ENCODE measurements around the gene SLX9. TPM values are rescaled to one million over a fixed set of nuclear protein-coding genes. Genes with fewer than 3 reads are reported as not detected.

SLX9 gene
- total and polyA plus RNA-seq, 7 experiments from 2014 or later, result 13.2 to 46.4 (median 19.2) TPM

GRCh38 chr21:44908908-44909307 lies 30.9 kb upstream of the SLX9 start:
- no peaks in the 10 kb centered on the region for H3K9me3 ChIP-seq (ENCODE audit: control insufficient read depth in 2 of 3, low read length in 3 of 3)
- peaks cover 17 to 57% (median 26%) of the 10 kb centered on the region in 3 experiments for H3K36me3 ChIP-seq (ENCODE audit: control insufficient read depth in 2 of 3, insufficient read depth in 3 of 3, low read length in 3 of 3)
- peak overlapping the region; percentile 80 for H3K27ac ChIP-seq (ENCODE audit: low read depth, low read length)
- Mint-ChIP-seq H3K36me3 (peaks cover 5 to 31% (median 17%) of the 10 kb centered on the region in 5 donors), H3K9me3 (peaks cover 0 to 2% (median 0%) of the 10 kb centered on the region in 11 donors), H3K27me3 (no peaks in the 10 kb centered on the region), H3K4me1 (peaks cover 39 to 76% (median 53%) of the 10 kb centered on the region in 7 donors), H3K27ac (peak overlapping the region; percentile 68 to 95 (median 88)), H3K4me3 (peak overlapping the region in 7 of 10 donors; percentile 25 to 91 (median 58))
- POLR2A ChIA-PET, result interaction anchor here (0.9 to 17.4 kb wide), 5 partner anchors 8 to 88 kb away, joined by 3 to 569 read pairs (median 35); partner anchors contain the start of gene ITGB2
- intact Hi-C loops (cut with micrococcal nuclease), result loop anchor here in 1 of 2 donors (1.0 kb wide), 1 partner anchor 170 kb away; no protein-coding TSS in a partner anchor
- CTCF ChIA-PET, result interaction anchor here (1.5 to 2.5 kb wide), 2 partner anchors 11 to 16 kb away, joined by 3 to 6 read pairs; partner anchors contain the start of gene ITGB2
- no peaks in the 10 kb centered on the region for H3K27me3 ChIP-seq (ENCODE audit: control insufficient read depth in 2 of 2, insufficient read depth in 2 of 2, low read length in 2 of 2)
- DNase-seq (no peak), ATAC-seq (no peak)
- H3K4me3 ChIP-seq (ENCODE audit: low read length), result no peak overlapping the region
- peaks cover 34 to 72% of the 10 kb centered on the region in 2 donors for H3K4me1 ChIP-seq (ENCODE audit: control insufficient read depth in 2 of 2, insufficient read depth in 2 of 2, low read length in 2 of 2)

GRCh38 chr21:44909719-44910118 lies 30.1 kb upstream of the SLX9 start:
- H3K4me1 Mint-ChIP-seq, result peaks cover 39 to 78% (median 52%) of the 10 kb centered on the region in 7 donors
- no peak for ATAC-seq
- H3K9me3 Mint-ChIP-seq, result peaks cover 0 to 2% (median 0%) of the 10 kb centered on the region in 11 donors
- peak overlapping the region; percentile 80 for H3K27ac ChIP-seq (ENCODE audit: low read depth, low read length)
- ChIA-PET CTCF (interaction anchor here (0.6 to 5.9 kb wide), 5 partner anchors 10 to 105 kb away, joined by 3 to 44 read pairs (median 6); partner anchors contain the start of gene ITGB2), POLR2A (interaction anchor here (0.9 to 17.4 kb wide), 5 partner anchors 9 to 219 kb away, joined by 3 to 569 read pairs (median 30); partner anchors contain the start of gene ITGB2)
- intact Hi-C loops (cut with micrococcal nuclease), result loop anchor here in 1 of 2 donors (1.0 to 5.0 kb wide), 2 partner anchors 92 to 170 kb away; partner anchors contain the start of gene SUMO3
- peaks cover 0 to 28% (median 9%) of the 10 kb centered on the region in 5 donors for H3K36me3 Mint-ChIP-seq
- H3K4me1 ChIP-seq (ENCODE audit: control insufficient read depth in 2 of 2, insufficient read depth in 2 of 2, low read length in 2 of 2), result peaks cover 42 to 80% of the 10 kb centered on the region in 2 donors
- H3K4me3 ChIP-seq (ENCODE audit: low read length), result no peak overlapping the region
- H3K27me3 Mint-ChIP-seq, result no peaks in the 10 kb centered on the region
- no peak for DNase-seq
- H3K4me3 Mint-ChIP-seq, result peak overlapping the region in 9 of 10 donors; percentile 34 to 91 (median 58)
- H3K36me3 ChIP-seq (ENCODE audit: control insufficient read depth in 2 of 3, insufficient read depth in 3 of 3, low read length in 3 of 3), result peaks cover 9 to 49% (median 26%) of the 10 kb centered on the region in 3 experiments
- H3K27me3 ChIP-seq (ENCODE audit: control insufficient read depth in 2 of 2, insufficient read depth in 2 of 2, low read length in 2 of 2), result no peaks in the 10 kb centered on the region
- peak overlapping the region; percentile 61 to 95 (median 88) for H3K27ac Mint-ChIP-seq
- H3K9me3 ChIP-seq (ENCODE audit: control insufficient read depth in 2 of 3, low read length in 3 of 3), result no peaks in the 10 kb centered on the region

GRCh38 chr21:44910229-44911067 lies 29.4 kb upstream of the SLX9 start:
- Mint-ChIP-seq H3K9me3 (peaks cover 0 to 2% (median 0%) of the 10 kb centered on the region in 11 donors), H3K4me3 (peak overlapping the region; percentile 27 to 91 (median 81)), H3K36me3 (peaks cover 0 to 32% (median 11%) of the 10 kb centered on the region in 5 donors), H3K4me1 (peaks cover 44 to 84% (median 59%) of the 10 kb centered on the region in 7 donors), H3K27me3 (no peaks in the 10 kb centered on the region), H3K27ac (peak overlapping the region; percentile 74 to 98 (median 93))
- H3K27me3 ChIP-seq (ENCODE audit: control insufficient read depth in 2 of 2, insufficient read depth in 2 of 2, low read length in 2 of 2), result no peaks in the 10 kb centered on the region
- peak overlapping the region; percentile 80 for H3K27ac ChIP-seq (ENCODE audit: low read depth, low read length)
- ATAC-seq (no peak), DNase-seq (no peak)
- peak overlapping the region; percentile 49 for H3K4me3 ChIP-seq (ENCODE audit: low read length)
- CTCF ChIA-PET, result interaction anchor here (1.0 to 5.9 kb wide), 8 partner anchors 10 to 22 kb away, joined by 3 to 44 read pairs (median 7); partner anchors contain the start of gene ITGB2
- intact Hi-C loops (cut with micrococcal nuclease), result loop anchor here in 1 of 2 donors (1.0 to 5.0 kb wide), 5 partner anchors 17 to 109 kb away; partner anchors contain the start of genes PTTG1IP, SUMO3 and UBE2G2
- H3K9me3 ChIP-seq (ENCODE audit: control insufficient read depth in 2 of 3, low read length in 3 of 3), result no peaks in the 10 kb centered on the region
- POLR2A ChIA-PET, result interaction anchor here (0.7 to 17.4 kb wide), 11 partner anchors 10 to 253 kb away, joined by 3 to 569 read pairs (median 5); partner anchors contain the start of genes ITGB2, KRTAP12-3 and PTTG1IP
- H3K4me1 ChIP-seq (ENCODE audit: control insufficient read depth in 2 of 2, insufficient read depth in 2 of 2, low read length in 2 of 2), result peaks cover 48 to 85% of the 10 kb centered on the region in 2 donors
- H3K36me3 ChIP-seq (ENCODE audit: control insufficient read depth in 2 of 3, insufficient read depth in 3 of 3, low read length in 3 of 3), result peaks cover 7 to 42% (median 24%) of the 10 kb centered on the region in 3 experiments

DNA sequence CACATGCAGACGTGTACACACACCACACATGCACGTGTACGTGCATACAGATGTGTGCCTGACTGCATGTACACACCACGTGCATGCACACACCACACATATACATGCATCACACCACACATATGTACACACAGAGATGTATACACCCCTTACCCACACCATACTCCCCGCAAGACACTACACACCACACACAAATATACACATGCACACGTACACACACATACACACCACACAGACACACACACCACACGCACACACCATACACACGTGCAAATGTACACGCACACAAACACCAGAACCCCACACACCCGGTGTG lies 28.8 kb upstream of the SLX9 start:
- DNase-seq (no peak), ATAC-seq (no peak)
- intact Hi-C loops (cut with micrococcal nuclease), result loop anchor here in 1 of 2 donors (1.0 to 5.0 kb wide), 5 partner anchors 16 to 110 kb away; partner anchors contain the start of genes PTTG1IP, SUMO3 and UBE2G2
- Histone ChIP-seq H3K27ac (ENCODE audit: low read depth, low read length) (peak overlapping the region; percentile 80), H3K4me3 (ENCODE audit: low read length) (peak overlapping the region; percentile 49), H3K36me3 (ENCODE audit: control insufficient read depth in 2 of 3, insufficient read depth in 3 of 3, low read length in 3 of 3) (peaks cover 7 to 36% (median 23%) of the 10 kb centered on the region in 3 experiments), H3K27me3 (ENCODE audit: control insufficient read depth in 2 of 2, insufficient read depth in 2 of 2, low read length in 2 of 2) (no peaks in the 10 kb centered on the region), H3K4me1 (ENCODE audit: control insufficient read depth in 2 of 2, insufficient read depth in 2 of 2, low read length in 2 of 2) (peaks cover 54 to 83% of the 10 kb centered on the region in 2 donors), H3K9me3 (ENCODE audit: control insufficient read depth in 2 of 3, low read length in 3 of 3) (no peaks in the 10 kb centered on the region)
- Mint-ChIP-seq H3K9me3 (peaks cover 0 to 2% (median 0%) of the 10 kb centered on the region in 11 donors), H3K27me3 (no peaks in the 10 kb centered on the region), H3K4me3 (peak overlapping the region; percentile 67 to 91 (median 82)), H3K27ac (peak overlapping the region; percentile 74 to 98 (median 93)), H3K36me3 (peaks cover 0 to 32% (median 12%) of the 10 kb centered on the region in 5 donors), H3K4me1 (peaks cover 48 to 86% (median 60%) of the 10 kb centered on the region in 7 donors)
- POLR2A ChIA-PET, result interaction anchor here (0.7 to 17.4 kb wide), 13 partner anchors 9 to 253 kb away, joined by 3 to 569 read pairs (median 5); partner anchors contain the start of genes ITGB2, KRTAP12-3, PTTG1IP and SLX9
- CTCF ChIA-PET, result interaction anchor here (0.6 to 5.9 kb wide), 8 partner anchors 10 to 827 kb away, joined by 3 to 44 read pairs (median 7); partner anchors contain the start of gene ITGB2

DNA sequence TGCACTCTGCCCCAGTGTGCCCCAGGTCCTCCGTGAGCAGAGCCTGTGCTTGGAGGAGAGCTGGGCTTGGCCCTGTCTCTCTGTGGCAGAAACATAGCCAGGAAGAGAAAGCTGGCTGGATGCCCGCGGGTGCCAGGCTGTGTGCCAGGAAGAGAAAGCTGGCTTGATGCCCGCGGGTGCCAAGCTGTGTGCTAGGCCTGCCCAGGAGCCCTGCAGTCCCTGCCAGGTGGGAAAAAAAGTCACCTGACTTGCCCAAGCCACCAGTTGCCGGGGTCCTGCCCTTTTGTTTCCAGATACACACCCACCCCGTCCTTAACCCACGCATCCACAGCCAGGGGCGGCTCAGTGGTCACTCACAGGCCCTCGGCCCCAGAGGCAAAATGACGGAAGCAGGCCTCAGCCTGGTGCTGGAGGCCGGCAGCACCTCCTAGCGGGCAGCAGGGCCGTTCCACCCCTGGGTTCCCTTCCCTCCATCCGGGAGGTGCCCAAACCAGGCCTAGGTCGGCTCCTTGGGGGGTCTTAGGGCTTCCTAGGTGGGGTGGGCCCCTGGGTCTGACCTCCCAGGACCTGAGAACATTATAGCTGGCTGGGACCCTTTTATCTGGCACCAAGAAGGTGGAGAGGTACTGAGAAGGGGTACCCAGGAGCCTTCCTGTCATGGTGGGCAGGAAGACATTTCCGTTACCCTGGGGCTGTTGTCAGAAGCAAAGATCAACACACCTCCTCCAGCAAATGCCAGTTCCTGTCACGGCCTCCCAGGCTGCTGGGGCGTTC lies 28.3 kb upstream of the SLX9 start:
- H3K36me3 ChIP-seq (ENCODE audit: control insufficient read depth in 2 of 3, insufficient read depth in 3 of 3, low read length in 3 of 3), result peaks cover 7 to 31% (median 19%) of the 10 kb centered on the region in 3 experiments
- no peaks in the 10 kb centered on the region for H3K9me3 ChIP-seq (ENCODE audit: control insufficient read depth in 2 of 3, low read length in 3 of 3)
- H3K9me3 Mint-ChIP-seq, result peaks cover 0 to 2% (median 0%) of the 10 kb centered on the region in 11 donors
- CTCF ChIA-PET, result interaction anchor here (0.6 to 5.9 kb wide), 8 partner anchors 9 to 827 kb away, joined by 3 to 44 read pairs (median 7); partner anchors contain the start of gene ITGB2
- H3K27ac Mint-ChIP-seq, result peak overlapping the region; percentile 74 to 98 (median 93)
- H3K4me3 ChIP-seq (ENCODE audit: low read length), result peak overlapping the region; percentile 49
- ATAC-seq, result peak; percentile 76
- H3K4me1 ChIP-seq (ENCODE audit: control insufficient read depth in 2 of 2, insufficient read depth in 2 of 2, low read length in 2 of 2), result peaks cover 59 to 83% of the 10 kb centered on the region in 2 donors
- H3K27me3 ChIP-seq (ENCODE audit: control insufficient read depth in 2 of 2, insufficient read depth in 2 of 2, low read length in 2 of 2), result no peaks in the 10 kb centered on the region
- no peaks in the 10 kb centered on the region for H3K27me3 Mint-ChIP-seq
- intact Hi-C loops (cut with micrococcal nuclease), result loop anchor here in 1 of 2 donors (1.0 to 5.0 kb wide), 5 partner anchors 16 to 110 kb away; partner anchors contain the start of genes PTTG1IP, SUMO3 and UBE2G2
- peak overlapping the region; percentile 67 to 91 (median 82) for H3K4me3 Mint-ChIP-seq
- H3K27ac ChIP-seq (ENCODE audit: low read depth, low read length), result peak overlapping the region; percentile 80
- H3K36me3 Mint-ChIP-seq, result peaks cover 0 to 29% (median 9%) of the 10 kb centered on the region in 5 donors
- DNase-seq, result peak; percentile 47 to 82 (median 78)
- H3K4me1 Mint-ChIP-seq, result peaks cover 53 to 86% (median 64%) of the 10 kb centered on the region in 7 donors
- POLR2A ChIA-PET, result interaction anchor here (0.6 to 17.4 kb wide), 13 partner anchors 8 to 364 kb away, joined by 3 to 569 read pairs (median 5); partner anchors contain the start of genes ITGB2, KRTAP12-3, PTTG1IP and SLX9
